NCI-H2029 (cell line): ENCODE results near the gene CDC14C.

Experiments used
- DNase-seq: peaks from one replicate; lab custom pipeline; 2025; lab: John Stamatoyannopoulos, UW

CDC14C gene

DNA sequence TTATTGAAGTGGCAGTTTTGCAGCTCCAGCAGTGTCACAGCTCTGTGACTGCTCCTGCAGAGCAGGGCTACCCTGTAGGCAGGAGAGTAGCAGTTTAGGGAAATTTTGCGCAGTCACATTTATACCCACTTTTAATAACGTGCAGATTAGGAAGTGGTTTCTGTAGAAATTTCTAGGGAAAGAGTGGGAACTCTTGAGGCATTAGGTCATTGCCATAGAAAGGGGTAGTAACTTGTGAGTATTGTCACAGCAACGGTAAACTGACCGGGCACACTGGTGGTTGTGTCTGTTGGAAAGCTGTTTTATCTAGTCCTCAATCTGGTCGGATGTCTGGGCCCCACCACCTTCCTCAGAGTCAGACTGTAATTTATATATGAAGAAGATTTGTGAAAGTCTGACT is 51.9 kb downstream of the CDC14C start:
- DNase-seq, result no peak

DNA sequence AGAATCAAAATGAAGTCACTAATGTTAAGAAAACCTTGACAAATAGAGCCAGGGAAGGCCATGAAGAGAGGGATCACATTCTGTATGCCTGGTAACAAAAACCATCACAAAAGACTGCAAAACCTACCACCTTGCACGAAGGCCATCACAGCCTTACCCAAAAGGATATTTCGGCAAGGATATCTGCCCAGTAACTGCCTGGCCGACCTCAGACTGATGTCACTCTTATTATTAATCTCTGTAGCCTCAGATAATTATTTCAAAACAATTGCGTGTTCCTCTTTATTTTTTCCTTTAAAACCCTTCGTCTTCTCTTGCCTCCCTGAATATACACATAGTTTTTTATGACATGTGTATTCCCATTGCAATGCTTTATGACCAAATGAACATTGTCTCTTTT is 52.5 kb downstream of the CDC14C start:
- DNase-seq, result no peak
